Germinal center (tissue), 1 donor: ENCODE measurements around the gene METTL15.
"Not testable (repeated sequence)": the region's sequence is repeated elsewhere in the genome, so short reads cannot be mapped to it uniquely, and the experiment has no call there.

ENCODE experiments used
- DNase-seq: peaks from one replicate; pipeline ENCODE4 v3.0.0; 2012; ENCODE audit warnings: mixed read lengths, low spot score

METTL15 gene

GRCh38 chr11:28107750-28108618, at the start of gene METTL15, which contains the start of gene KIF18A:
TSS of gene METTL15 (plus strand) at chr11:28108388. CDS start at chr11:28113335, 4,947 bp downstream.
TSS of gene KIF18A (minus strand) at chr11:28108156. CDS start at chr11:28097947, 10,209 bp downstream.
- peak; percentile 91 for DNase-seq

- DNase-seq = no peak
These were observed 36.9 kb upstream of the METTL15 start for GRCh38 chr11:28071305-28071704.

GRCh38 chr11:28072321-28072720, 35.9 kb upstream of the METTL15 start:
- DNase-seq = no peak

- DNase-seq = no peak
These were observed 30.7 kb upstream of the METTL15 start for GRCh38 chr11:28077521-28077920.

GRCh38 chr11:28083118-28083517, 25.1 kb upstream of the METTL15 start:
- DNase-seq = no peak

GRCh38 chr11:28086569-28086968, 21.6 kb upstream of the METTL15 start:
- DNase-seq = no peak

GRCh38 chr11:28087192-28087591, 21.0 kb upstream of the METTL15 start:
- not testable (repeated sequence) for DNase-seq

- DNase-seq = not testable (repeated sequence)
These were observed 20.5 kb upstream of the METTL15 start for GRCh38 chr11:28087693-28088092.

GRCh38 chr11:28089378-28089777, 18.8 kb upstream of the METTL15 start:
- DNase-seq = no peak

GRCh38 chr11:28090052-28090749, 18.0 kb upstream of the METTL15 start:
- no peak for DNase-seq

GRCh38 chr11:28092786-28093185, 15.4 kb upstream of the METTL15 start:
- DNase-seq = no peak

GRCh38 chr11:28098257-28098656, 9.9 kb upstream of the METTL15 start:
- no peak for DNase-seq

- DNase-seq = no peak
These were observed 8.5 kb upstream of the METTL15 start for GRCh38 chr11:28099715-28100114.

- no peak for DNase-seq
These were observed 7.5 kb upstream of the METTL15 start for GRCh38 chr11:28100665-28101064.

GRCh38 chr11:28102300-28102699, 5.9 kb upstream of the METTL15 start:
- DNase-seq = not testable (repeated sequence)

GRCh38 chr11:28104425-28104824, 3.8 kb upstream of the METTL15 start:
- DNase-seq = no peak

GRCh38 chr11:28104984-28105383, 3.2 kb upstream of the METTL15 start:
- DNase-seq = no peak

- no peak for DNase-seq
These were observed 2.3 kb upstream of the METTL15 start for GRCh38 chr11:28105869-28106268.

GRCh38 chr11:28106353-28107043, 1.7 kb upstream of the METTL15 start:
- DNase-seq = no peak

- no peak for DNase-seq
These were observed 918 bp upstream of the METTL15 start for GRCh38 chr11:28107191-28107749.

GRCh38 chr11:28108958-28109357, 770 bp downstream of the METTL15 start:
- no peak for DNase-seq
